CMK (cell line): ENCODE data around the gene ACOX3.
"Not testable (repeated sequence)": the region's sequence is repeated elsewhere in the genome, so short reads cannot be mapped to it uniquely, and the experiment has no call there.

Experiments used
- DNase-seq: peaks from one replicate; pipeline ENCODE4 v3.0.0-alpha.2; 2010; ENCODE audit warnings: low read depth

ACOX3 gene

DNA sequence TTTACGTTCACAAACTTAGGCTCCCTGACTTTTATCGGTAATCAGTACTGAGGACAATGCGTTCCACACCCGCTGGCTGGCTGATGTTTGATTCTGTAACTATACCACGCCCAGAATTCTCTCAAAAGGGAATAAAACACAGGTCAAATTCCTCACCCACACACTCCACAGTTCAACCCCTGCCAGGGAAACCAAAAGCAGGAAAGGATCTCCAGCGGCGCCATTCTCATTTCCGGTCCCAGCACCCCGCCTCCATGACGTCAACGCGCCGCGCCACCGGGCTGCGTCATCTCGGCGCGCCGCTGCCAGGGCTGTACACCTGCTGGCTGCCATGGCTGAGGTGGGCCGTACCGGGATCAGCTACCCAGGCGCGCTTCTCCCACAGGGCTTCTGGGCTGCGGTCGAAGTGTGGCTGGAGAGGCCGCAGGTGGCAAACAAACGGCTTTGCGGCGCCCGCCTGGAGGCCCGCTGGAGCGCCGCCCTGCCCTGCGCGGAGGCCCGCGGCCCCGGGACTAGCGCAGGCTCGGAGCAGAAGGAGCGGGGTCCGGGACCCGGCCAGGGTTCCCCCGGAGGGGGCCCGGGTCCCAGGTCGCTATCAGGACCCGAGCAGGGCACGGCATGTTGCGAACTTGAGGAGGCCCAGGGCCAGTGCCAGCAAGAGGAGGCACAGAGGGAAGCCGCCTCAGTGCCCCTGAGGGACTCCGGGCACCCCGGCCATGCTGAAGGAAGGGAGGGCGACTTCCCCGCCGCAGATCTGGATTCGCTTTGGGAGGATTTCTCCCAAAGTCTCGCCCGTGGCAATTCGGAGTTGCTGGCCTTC is at the start of gene ACOX3, which contains the start of gene TRMT44:
Gene ACOX3, minus strand, starts transcription at position 232 of the 820 bp plus-strand sequence. CDS start 24,202 bp downstream, outside the sequence.
Gene TRMT44, plus strand, starts transcription at position 286 of the 820 bp plus-strand sequence. Its CDS starts 46 bp downstream, at position 332.
- peak; percentile 69 for DNase-seq

GRCh38 chr4:8488791-8489369 is 48.4 kb upstream of the ACOX3 start:
- DNase-seq, result no peak

- DNase-seq, result not testable (repeated sequence)
Measured at GRCh38 chr4:8486643-8487042, 46.1 kb upstream of the ACOX3 start.

DNA sequence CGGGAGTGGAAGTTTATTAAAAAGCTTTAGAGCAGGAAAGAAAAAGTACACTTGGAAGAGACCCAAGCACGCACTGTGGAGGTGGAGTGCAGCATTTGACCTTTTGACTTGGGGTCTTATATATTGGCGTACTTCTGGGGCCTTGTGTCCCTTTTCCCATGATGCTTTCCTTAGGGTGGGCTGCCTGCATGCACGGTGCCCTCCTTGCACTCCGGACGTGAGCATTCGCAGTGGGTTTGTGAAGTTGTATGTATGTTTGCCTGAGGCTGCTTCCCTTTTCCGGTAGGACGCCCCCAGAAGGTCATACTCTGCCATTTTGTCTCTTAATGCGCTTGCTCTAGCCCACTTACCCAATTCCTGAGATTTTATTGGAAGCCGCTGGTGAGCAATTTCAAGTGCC is 39.7 kb upstream of the ACOX3 start:
- no peak for DNase-seq

DNA sequence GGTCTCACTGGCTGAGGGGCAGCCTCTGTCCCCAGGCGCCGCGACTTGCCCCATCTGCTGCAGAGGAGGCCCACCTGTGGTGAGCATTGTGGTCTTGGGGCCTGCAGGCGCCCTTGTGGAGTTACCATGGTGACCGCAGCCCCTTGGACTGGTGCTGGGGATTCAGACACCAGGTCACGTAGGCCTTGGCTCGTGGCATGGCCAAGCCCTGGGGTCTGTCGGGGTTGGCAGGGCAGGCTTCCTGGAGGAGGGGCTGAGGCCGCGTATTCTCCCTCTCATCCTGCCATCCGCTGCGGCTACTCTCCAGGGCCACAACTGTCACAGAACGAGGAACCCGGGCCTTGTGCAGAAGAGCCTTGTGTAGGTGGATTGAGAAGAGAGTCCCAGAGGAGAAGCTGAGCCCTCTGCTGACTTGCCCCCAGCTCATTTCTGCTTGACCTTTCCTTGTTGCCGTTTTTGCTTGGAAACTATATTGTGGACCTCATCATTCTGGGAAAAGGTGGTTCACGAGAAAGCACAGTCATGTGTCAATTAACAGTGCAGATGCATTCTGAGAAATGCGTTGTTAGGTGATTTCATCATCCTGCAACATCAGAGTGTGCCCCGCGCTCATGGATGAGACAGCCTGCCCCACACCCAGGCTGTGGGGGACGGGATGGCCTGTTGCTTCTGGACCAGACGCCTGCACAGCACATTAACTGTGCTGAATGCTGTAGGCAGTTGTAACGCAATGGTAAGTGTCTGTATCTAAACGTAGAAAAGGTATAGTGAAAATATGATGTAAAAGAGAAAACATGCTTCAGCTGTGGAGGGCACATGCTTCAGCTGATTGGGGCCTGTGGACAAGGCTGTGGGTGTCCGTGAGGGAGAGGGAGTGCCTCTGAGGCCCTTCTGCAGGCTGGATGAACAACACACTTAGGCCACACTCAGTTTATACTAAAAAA is 38.5 kb upstream of the ACOX3 start:
- DNase-seq, result no peak

GRCh38 chr4:8478371-8478770 is 37.8 kb upstream of the ACOX3 start:
- DNase-seq, result no peak

DNA sequence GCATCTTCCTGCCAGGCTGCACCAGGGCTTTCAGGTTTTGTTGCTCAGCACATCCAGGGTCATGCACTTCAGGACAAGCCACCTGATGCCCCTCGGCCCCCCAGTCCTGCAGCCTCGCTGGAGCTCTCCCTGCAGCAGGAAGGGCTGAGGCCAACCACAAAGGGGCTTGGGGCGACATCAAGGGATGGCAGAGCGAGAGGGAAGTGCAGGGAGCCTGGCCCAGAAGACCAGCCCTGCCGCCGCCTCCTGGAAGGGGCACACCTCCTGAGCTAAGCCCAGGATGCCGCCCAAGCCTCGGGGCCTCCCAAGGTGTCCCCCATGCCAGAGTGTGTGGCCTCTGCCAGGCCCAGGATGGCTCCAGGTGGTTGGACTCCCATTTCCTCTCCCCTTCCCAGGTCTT is 37.2 kb upstream of the ACOX3 start:
- DNase-seq, result no peak

DNA sequence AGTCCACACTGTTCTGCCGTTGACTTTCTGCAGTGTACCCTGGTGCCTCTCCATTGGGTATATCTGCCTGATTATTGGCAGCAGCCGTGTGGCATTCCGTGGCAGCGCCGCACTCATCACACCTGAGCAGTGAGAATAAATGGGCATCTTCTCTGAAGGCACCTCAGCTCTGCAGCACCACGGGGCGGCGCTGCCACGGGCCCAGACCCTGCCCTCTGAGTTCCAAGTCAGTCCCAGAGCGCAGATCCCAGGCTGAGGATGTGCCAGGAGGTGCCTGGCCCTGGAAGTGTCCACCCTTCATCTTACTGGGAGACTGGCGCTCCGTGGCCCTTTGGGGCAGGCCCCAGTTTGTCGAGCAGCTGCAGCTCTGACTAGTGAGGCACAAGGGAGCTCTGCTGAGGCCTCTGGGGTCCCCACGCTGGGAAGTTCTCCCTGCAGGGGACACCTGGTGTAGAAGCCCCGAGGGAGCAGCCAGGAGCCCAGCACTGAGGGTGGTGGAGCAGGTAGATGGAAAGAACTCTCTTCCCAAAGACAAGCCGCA is 36.6 kb upstream of the ACOX3 start:
- DNase-seq, result no peak

- no peak for DNase-seq
Measured at GRCh38 chr4:8475751-8476575, 35.4 kb upstream of the ACOX3 start.

DNA sequence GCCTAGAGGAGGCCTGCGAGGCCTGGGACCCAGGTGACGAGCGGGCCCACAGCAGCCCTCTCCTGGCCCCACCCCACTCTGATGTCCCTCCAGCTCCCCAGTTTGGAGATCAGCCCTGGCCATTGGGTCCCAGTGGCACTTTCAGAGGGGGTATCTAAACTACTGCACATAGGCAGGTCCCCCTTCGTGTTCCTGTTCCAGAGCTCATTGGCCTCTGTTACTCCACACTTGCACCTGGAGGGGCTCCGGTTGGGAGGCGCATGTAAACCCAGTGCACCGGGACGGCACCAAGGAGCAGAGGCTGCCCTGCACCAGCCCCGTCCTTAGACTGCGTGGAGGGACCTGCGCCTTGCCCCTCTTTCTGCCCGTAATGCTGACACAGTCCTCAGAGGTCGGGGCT is 34.3 kb upstream of the ACOX3 start:
- no peak for DNase-seq

DNA sequence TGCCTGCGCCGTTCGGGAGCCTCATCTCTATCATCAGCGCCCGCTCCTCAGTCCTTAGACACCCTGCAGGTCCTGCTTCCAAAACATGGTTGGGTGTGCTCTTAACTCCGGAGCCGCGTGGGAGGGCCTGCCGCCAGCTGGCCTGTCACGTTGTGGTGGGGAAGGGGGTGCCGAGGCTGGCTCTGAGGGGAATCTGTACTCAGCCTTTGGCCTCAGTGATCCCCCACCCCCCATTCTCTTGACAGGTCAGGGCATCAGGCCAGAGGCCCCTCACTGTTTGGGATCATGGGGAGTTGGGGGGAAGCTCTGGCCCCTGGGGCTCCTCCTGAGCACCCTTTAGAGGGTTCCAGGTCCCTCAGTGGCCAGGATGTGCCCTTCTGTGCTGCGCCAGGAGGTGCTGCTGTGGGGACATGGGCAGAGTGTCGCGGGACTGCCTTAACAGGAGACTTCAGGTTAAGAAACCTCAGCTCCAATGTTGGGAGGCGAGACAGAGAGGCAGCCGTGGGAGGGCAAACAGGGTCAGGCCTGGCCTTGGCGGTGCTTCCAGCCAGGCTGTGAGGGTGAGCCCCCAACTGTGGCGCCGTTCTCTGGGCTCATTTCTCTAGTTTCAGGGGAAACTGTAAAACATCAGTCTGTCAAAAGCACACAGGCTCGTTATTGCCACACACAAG is 33.5 kb upstream of the ACOX3 start:
- DNase-seq, result no peak

- DNase-seq, result no peak
Measured at GRCh38 chr4:8473198-8473919, 32.8 kb upstream of the ACOX3 start.

- DNase-seq, result no peak
Measured at GRCh38 chr4:8472689-8473197, 32.2 kb upstream of the ACOX3 start.

DNA sequence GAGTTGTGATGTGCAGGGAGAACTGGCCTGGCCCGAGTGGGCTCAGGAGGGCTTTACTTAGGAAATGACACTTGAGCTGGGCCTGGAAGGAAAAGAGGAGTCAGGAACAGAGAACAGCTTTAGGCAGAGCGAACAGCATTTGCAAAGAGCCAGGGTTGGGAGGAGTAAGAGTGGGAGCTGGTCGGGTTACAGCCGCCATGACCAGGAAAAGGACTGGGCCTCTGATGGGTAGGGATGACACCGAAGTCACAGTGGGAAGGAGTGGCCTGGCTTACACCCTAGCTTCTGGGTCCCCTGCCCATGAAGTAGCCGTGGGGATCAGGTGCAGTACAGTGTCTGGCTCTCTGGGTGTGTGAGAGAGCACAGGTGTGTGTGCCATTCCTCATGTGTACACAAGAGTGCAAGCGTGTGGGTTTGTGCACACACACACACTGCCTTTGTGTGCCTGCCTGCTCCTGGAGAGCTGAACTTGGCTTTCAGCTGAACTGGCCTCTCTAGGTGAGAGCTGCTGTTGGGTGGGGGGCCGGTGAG is 31.7 kb upstream of the ACOX3 start:
- DNase-seq, result no peak

DNA sequence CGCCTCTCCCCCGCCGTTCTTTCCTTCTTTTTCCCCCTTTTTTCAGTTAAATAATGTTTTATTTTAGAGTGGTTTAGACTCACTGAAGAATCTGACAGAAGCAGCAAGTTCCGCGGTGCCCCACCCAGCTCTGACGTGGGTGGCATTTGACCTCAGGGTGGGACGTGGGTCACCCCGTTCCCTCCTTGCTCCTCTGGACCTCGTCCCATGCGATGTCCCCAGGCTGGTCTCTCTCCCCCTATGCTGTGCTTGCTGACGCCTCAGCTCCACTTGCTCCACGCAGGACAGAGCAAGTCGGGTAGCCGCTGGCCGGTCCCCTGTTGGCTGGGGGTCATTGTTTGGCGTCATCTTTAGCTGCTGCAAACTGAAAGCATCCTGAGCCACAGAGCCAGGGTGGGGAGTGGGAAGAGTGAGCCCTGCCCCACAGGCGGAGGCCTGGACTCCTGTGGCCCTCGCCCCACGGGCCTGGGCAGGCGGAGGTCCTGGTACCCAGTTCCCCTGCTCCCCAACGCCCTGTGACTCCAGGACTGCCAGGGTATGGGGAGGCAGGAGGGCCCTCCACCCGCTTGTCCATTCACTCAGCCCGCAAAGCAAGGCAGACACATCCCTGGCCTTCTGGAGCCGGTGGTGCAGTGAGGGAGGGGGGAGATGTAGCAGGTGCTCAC is 30.8 kb upstream of the ACOX3 start:
- DNase-seq, result no peak

DNA sequence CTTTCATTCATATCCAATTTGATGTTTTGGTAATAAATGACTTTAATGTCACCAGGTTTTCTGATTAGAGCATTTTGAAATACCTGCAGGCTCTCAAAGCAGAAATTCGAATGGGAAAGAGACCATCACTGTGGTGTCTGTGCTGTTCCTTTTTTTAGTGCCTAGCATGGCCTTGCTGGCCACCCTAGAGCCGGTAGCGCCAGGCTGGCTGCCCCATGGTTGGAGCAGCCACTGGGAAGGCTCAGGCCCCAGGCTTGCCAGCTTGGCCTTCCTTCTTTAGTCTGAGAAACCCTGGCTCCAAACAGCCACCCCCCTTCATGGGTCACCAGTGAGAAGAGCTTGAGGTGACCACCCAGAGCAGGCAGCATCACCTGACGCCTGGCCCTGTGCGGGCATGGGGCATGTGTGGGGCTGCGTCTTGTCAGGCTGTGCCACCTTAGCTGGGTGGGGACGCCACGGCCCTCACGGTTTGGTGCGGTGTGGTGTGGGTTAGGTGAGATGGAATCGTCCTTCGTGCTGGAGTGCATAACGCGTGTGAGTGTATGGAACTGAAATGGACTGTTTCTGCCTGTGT is 30.0 kb upstream of the ACOX3 start:
- no peak for DNase-seq

- DNase-seq, result no peak
Measured at GRCh38 chr4:8469550-8469949, 29.0 kb upstream of the ACOX3 start.

GRCh38 chr4:8468746-8469535 is 28.4 kb upstream of the ACOX3 start:
- peak; percentile 20 for DNase-seq
